CD4-positive, CD25-positive, alpha-beta regulatory T cell (primary cell): ENCODE data around the gene ALG5. TPM values are rescaled to one million over a fixed set of nuclear protein-coding genes. Genes with fewer than 3 reads are reported as not detected.

Source experiments
- ATAC-seq, 2 donors: fragments of 150-1000 bp; cut with Tn5 transposase; one replicate each; pipeline ENCODE4 v1.10.0; 2021; ENCODE audit warnings: low read depth in 2 of 2, moderate number of reproducible peaks in 2 of 2, moderate library complexity in 1 of 2
- DNase-seq, 3 donors: peaks; one replicate each; pipeline versions ENCODE4 v3.0.0 to v3.0.0-alpha.2; 2012 to 2022; ENCODE audit warnings: mixed read lengths in 1 of 3
- H3K27ac ChIP-seq: one replicate; pipeline ENCODE4 v1.7.0; 2013; ENCODE audit warnings: mild to moderate bottlenecking, low read length; ENCODE audit not compliant: insufficient read depth, poor library complexity, severe bottlenecking
- H3K27me3 ChIP-seq: one replicate; pipeline ENCODE4 v1.7.0; 2013; ENCODE audit warnings: low read length; ENCODE audit not compliant: control insufficient read depth, insufficient read depth
- H3K36me3 ChIP-seq: one replicate; pipeline ENCODE4 v1.7.0; 2013; ENCODE audit warnings: mild to moderate bottlenecking, low read length, moderate library complexity; ENCODE audit not compliant: control insufficient read depth, insufficient read depth
- H3K4me1 ChIP-seq: 2 replicates; pipeline ENCODE4 v1.7.0; 2013; ENCODE audit warnings: mild to moderate bottlenecking, low read length; ENCODE audit not compliant: insufficient read depth, control insufficient read depth, poor library complexity, severe bottlenecking
- H3K4me3 ChIP-seq: one replicate; pipeline ENCODE4 v1.7.0; 2013; ENCODE audit warnings: low read depth, mild to moderate bottlenecking, low read length, moderate library complexity
- H3K9me3 ChIP-seq, 2 experiments: 1 replicate in 1 of 2; 2 replicates in 1 of 2; pipeline ENCODE4 v1.7.0; 2013; ENCODE audit warnings: low read length in 2 of 2, mild to moderate bottlenecking in 1 of 2, moderate library complexity in 1 of 2; ENCODE audit not compliant: control insufficient read depth in 2 of 2
- H3K27ac Mint-ChIP-seq, 3 donors: one replicate each; pipeline ENCODE4 v1.8.0; 2020 to 2022; ENCODE audit warnings: mild to moderate bottlenecking in 3 of 3, mixed read lengths in 3 of 3, moderate library complexity in 2 of 3
- H3K27me3 Mint-ChIP-seq: one replicate; pipeline ENCODE4 v1.8.0; 2022; ENCODE audit warnings: mild to moderate bottlenecking, mixed read lengths
- H3K36me3 Mint-ChIP-seq: one replicate; pipeline ENCODE4 v1.8.0; 2020; ENCODE audit warnings: mixed read lengths
- H3K4me1 Mint-ChIP-seq, 4 donors: one replicate each; pipeline ENCODE4 v1.8.0; 2020 to 2022; ENCODE audit warnings: mixed read lengths in 4 of 4, mild to moderate bottlenecking in 1 of 4
- H3K4me3 Mint-ChIP-seq, 4 donors: one replicate each; pipeline ENCODE4 v1.8.0; 2020 to 2022; ENCODE audit warnings: mild to moderate bottlenecking in 4 of 4, mixed read lengths in 4 of 4, moderate library complexity in 3 of 4
- H3K9me3 Mint-ChIP-seq, 7 donors: one replicate each; pipeline ENCODE4 v1.8.0; 2020 to 2022; ENCODE audit warnings: mixed read lengths in 7 of 7, mild to moderate bottlenecking in 3 of 7, moderate library complexity in 2 of 7
- polyA plus RNA-seq, 4 donors: library from polyadenylated mRNA; unstranded; fragments of 300-500 nt; fragmentation: Illumina TruSeq; gene quantifications; one replicate each; pipeline ENCODE4 v1.2.3, GENCODE V29; 2021
- total RNA-seq: library from RNA; stranded (reverse); gene quantifications from one replicate; pipeline ENCODE4 v1.2.3, GENCODE V29; 2022

Gene ALG5
- total and polyA plus RNA-seq, 5 donors from 2014 or later: 20.1 to 97.7 (median 76.6) TPM

DNA sequence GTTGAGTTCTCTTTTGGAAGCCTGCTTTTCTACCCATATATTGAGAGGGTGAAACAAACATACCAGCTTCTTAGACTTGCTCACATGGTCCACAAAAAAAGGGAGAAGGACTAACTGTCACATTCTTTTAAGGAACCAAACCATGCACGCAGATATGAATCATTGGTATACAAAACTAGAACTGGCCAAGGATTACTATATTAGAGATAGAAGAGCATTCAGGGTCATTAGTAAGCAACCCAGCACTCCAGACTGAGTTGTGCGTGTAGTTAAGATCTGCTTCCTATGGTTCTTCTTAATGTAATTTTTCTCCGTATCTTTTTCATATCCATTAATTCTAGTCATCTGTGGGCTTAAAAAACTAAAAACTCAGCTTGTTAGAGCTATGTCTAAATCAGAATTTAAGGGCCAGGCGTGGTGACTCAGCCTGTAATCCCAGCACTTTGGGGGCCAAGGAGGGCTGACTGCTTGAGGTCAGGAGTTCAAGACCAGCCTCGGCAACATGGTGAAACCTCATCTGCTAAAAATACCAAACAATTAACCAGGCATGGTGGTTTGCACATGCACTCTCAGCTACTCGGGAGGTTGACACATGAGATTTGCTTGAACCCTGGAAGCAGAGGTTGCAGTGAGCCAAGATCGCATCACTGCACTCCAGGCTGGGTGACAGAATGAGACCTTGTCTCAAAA is 19.6 kb downstream of the ALG5 start:
- H3K27ac ChIP-seq: no peak overlapping the region
- H3K9me3 Mint-ChIP-seq: peaks cover 0 to 5% (median 0%) of the 10 kb centered on the region in 7 donors
- H3K27ac Mint-ChIP-seq: peak overlapping the region in 1 of 3 donors; percentile 33
- ATAC-seq (no peak), DNase-seq (no peak)
- H3K4me3 Mint-ChIP-seq: peak overlapping the region in 1 of 4 donors; percentile 1
- H3K4me1 ChIP-seq: no peaks in the 10 kb centered on the region
- no peak overlapping the region for H3K4me3 ChIP-seq
- peaks cover 33% of the 10 kb centered on the region for H3K36me3 Mint-ChIP-seq
- H3K4me1 Mint-ChIP-seq: peaks cover 3 to 7% (median 6%) of the 10 kb centered on the region in 4 donors
- H3K9me3 ChIP-seq: peaks cover 3% of the 10 kb centered on the region in 2 experiments
- H3K27me3 ChIP-seq: no peaks in the 10 kb centered on the region
- H3K27me3 Mint-ChIP-seq: no peaks in the 10 kb centered on the region
- peaks cover 50% of the 10 kb centered on the region for H3K36me3 ChIP-seq

GRCh38 chr13:36975172-36975571 is 24.0 kb downstream of the ALG5 start:
- Mint-ChIP-seq H3K36me3 (peaks cover 27% of the 10 kb centered on the region), H3K27ac (no peak overlapping the region), H3K4me1 (peaks cover 0 to 9% (median 0%) of the 10 kb centered on the region in 4 donors), H3K4me3 (no peak overlapping the region), H3K27me3 (no peaks in the 10 kb centered on the region), H3K9me3 (peaks cover 0 to 5% (median 0%) of the 10 kb centered on the region in 7 donors)
- H3K27me3 ChIP-seq: no peaks in the 10 kb centered on the region
- ATAC-seq: no peak
- no peak overlapping the region for H3K27ac ChIP-seq
- no peaks in the 10 kb centered on the region for H3K4me1 ChIP-seq
- no peak overlapping the region for H3K4me3 ChIP-seq
- DNase-seq: peak in 1 of 3 donors; percentile 21
- H3K36me3 ChIP-seq: peaks cover 52% of the 10 kb centered on the region
- peaks cover 3% of the 10 kb centered on the region in 2 experiments for H3K9me3 ChIP-seq

DNA sequence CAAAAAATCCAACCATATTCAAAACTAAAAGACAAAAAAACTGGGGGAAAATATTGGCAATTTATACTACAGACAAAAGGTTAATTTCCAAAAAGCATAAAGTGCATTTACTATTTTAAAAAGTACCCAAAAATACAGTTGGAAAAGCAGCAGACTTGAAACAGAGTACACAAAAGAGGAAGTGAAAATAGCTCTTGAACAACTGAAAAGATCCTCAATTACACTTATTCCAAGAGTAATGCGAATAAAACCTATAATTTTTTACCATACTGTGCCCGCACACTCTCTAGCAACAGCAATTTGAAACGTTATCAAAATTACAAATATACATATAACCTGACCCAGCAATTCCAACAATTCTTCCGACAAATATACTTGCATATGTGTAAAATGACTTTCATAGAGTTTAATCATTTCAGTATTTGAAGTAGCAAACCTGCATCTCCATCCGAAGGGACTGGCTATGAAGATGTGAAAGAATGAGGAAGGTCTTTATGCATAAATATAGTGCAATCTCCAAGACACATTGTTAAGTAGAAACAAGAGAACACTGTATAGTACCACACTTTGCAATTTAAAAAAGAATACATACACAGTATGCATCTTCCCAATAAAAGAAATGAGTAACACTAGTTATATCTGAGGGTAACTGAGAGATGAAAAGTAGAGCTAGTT is 25.4 kb downstream of the ALG5 start:
- H3K4me3 Mint-ChIP-seq: no peak overlapping the region
- no peaks in the 10 kb centered on the region for H3K27me3 ChIP-seq
- no peak overlapping the region for H3K27ac Mint-ChIP-seq
- H3K9me3 ChIP-seq: peaks cover 3% of the 10 kb centered on the region in 2 experiments
- peaks cover 24% of the 10 kb centered on the region for H3K36me3 Mint-ChIP-seq
- peaks cover 0 to 5% (median 0%) of the 10 kb centered on the region in 7 donors for H3K9me3 Mint-ChIP-seq
- no peaks in the 10 kb centered on the region for H3K4me1 ChIP-seq
- DNase-seq (no peak), ATAC-seq (no peak)
- no peak overlapping the region for H3K27ac ChIP-seq
- no peak overlapping the region for H3K4me3 ChIP-seq
- H3K4me1 Mint-ChIP-seq: peaks cover 0 to 9% (median 0%) of the 10 kb centered on the region in 4 donors
- no peaks in the 10 kb centered on the region for H3K27me3 Mint-ChIP-seq
- peaks cover 54% of the 10 kb centered on the region for H3K36me3 ChIP-seq

- no peaks in the 10 kb centered on the region for H3K27me3 ChIP-seq
- Mint-ChIP-seq H3K4me3 (no peak overlapping the region), H3K27ac (no peak overlapping the region), H3K36me3 (peaks cover 30% of the 10 kb centered on the region), H3K27me3 (no peaks in the 10 kb centered on the region), H3K4me1 (peaks cover 0 to 12% (median 2%) of the 10 kb centered on the region in 4 donors), H3K9me3 (peaks cover 0 to 5% (median 0%) of the 10 kb centered on the region in 7 donors)
- H3K9me3 ChIP-seq: peaks cover 3% of the 10 kb centered on the region in 2 experiments
- H3K27ac ChIP-seq: no peak overlapping the region
- no peak for ATAC-seq
- no peaks in the 10 kb centered on the region for H3K4me1 ChIP-seq
- DNase-seq: no peak
- H3K4me3 ChIP-seq: no peak overlapping the region
- peaks cover 59% of the 10 kb centered on the region for H3K36me3 ChIP-seq
Measured at GRCh38 chr13:36973009-36973408, 26.1 kb downstream of the ALG5 start.

DNA sequence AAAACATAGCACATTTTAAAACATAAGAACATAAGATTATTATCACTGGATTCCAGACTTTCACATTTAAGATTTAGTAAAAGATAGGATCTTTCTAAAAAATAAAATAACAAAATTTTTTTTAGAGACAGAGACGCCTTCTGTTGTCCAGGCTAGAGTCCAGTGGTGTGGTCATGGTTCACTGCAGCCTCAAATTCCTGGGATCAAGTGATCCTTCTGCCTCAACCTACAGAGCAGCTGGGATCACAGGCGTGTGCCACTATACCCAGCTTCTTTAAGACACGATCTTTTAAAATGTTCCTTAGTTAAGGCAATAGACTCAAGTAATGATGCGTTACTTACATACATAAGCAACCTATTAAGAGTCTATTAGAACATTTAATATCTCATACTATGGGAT is 32.7 kb downstream of the ALG5 start:
- Histone ChIP-seq H3K27ac (no peak overlapping the region), H3K36me3 (peaks cover 64% of the 10 kb centered on the region), H3K27me3 (no peaks in the 10 kb centered on the region), H3K4me1 (no peaks in the 10 kb centered on the region), H3K4me3 (no peak overlapping the region), H3K9me3 (no peaks in the 10 kb centered on the region)
- no peak overlapping the region for H3K4me3 Mint-ChIP-seq
- no peak for DNase-seq
- no peaks in the 10 kb centered on the region for H3K9me3 Mint-ChIP-seq
- peak overlapping the region in 1 of 3 donors; percentile 76 for H3K27ac Mint-ChIP-seq
- peaks cover 0 to 9% (median 3%) of the 10 kb centered on the region in 4 donors for H3K4me1 Mint-ChIP-seq
- no peak for ATAC-seq
- H3K36me3 Mint-ChIP-seq: peaks cover 40% of the 10 kb centered on the region
- no peaks in the 10 kb centered on the region for H3K27me3 Mint-ChIP-seq

GRCh38 chr13:36965767-36966166 is 33.4 kb downstream of the ALG5 start:
- H3K4me1 ChIP-seq: no peaks in the 10 kb centered on the region
- H3K27me3 ChIP-seq: no peaks in the 10 kb centered on the region
- no peaks in the 10 kb centered on the region for H3K9me3 ChIP-seq
- H3K36me3 ChIP-seq: peaks cover 64% of the 10 kb centered on the region
- no peak for ATAC-seq
- no peak for DNase-seq
- Mint-ChIP-seq H3K9me3 (no peaks in the 10 kb centered on the region), H3K36me3 (peaks cover 40% of the 10 kb centered on the region), H3K27ac (no peak overlapping the region), H3K27me3 (no peaks in the 10 kb centered on the region), H3K4me1 (peaks cover 0 to 9% (median 4%) of the 10 kb centered on the region in 4 donors), H3K4me3 (no peak overlapping the region)
- H3K27ac ChIP-seq: no peak overlapping the region
- H3K4me3 ChIP-seq: no peak overlapping the region

DNA sequence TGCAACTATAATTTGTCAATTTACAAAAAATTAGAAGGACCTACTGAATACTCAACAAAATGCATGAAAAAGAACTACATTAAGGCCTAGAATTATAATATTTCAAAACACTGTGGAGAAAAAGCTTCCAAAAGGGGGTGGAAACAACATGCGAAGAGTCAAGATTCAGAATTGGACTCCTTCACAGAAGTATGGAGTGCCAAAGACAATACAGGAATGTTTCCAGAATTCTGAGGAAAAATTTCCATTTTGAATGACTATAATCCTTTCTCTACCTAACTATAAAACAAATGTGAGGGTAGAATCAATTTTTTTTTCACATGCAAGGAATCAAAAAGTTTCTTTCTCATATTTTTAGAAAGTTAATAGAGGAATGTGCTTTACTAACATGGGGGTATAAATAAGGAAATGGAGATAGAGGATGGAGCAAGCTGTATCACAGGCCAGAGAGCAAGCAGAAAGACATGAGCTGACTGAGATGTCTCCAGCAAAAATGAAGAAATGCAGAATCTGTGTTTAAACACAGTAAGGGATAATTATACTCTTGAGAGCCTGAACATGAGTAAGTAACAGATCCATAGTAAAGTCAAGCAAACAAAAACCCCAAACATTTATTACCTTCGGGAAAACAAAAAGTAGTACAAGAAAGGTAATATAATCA is 39.6 kb downstream of the ALG5 start:
- Histone ChIP-seq H3K36me3 (peaks cover 47% of the 10 kb centered on the region), H3K9me3 (no peaks in the 10 kb centered on the region), H3K27ac (no peak overlapping the region), H3K4me1 (no peaks in the 10 kb centered on the region), H3K4me3 (no peak overlapping the region), H3K27me3 (no peaks in the 10 kb centered on the region)
- DNase-seq: no peak
- Mint-ChIP-seq H3K9me3 (no peaks in the 10 kb centered on the region), H3K36me3 (peaks cover 36% of the 10 kb centered on the region), H3K4me1 (peaks cover 0 to 10% (median 6%) of the 10 kb centered on the region in 4 donors), H3K27me3 (no peaks in the 10 kb centered on the region), H3K27ac (peak overlapping the region in 1 of 3 donors; percentile 8), H3K4me3 (no peak overlapping the region)
- ATAC-seq: no peak
